Measurements from ENCODE around the gene BTBD18.
A peak's percentile ranks its signal among the peaks of the same experiment; 100 is the strongest.
"Not testable (repeated sequence)": the region's sequence is repeated elsewhere in the genome, so short reads cannot be mapped to it uniquely, and the experiment has no call there.

The BTBD18 gene

DNA sequence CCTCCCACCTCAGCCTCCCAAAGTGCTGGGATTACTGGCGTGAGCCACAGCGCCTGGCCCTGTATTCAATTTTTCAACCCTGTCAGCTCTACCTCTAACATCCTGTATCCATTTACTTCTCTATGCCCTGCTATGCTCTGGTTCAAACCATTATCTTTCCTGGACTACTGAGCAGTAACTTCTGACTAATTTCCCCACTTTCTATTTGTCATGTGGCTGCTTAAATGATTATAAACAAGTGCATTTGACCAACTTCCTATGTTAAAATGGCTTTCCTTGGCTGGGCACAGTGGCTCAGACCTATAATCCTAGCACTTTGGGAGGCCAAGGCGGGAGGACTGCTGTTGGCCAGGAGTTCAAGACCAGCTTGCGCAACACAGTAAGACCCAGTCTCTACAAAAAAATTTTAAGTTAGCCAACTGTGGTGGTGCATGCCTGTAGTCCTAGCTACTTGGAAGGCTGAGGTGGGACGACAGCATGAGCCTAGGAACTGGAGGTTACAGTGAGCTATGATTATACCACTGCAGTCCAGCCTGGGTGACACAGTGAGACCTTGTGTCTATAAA, 41.7 kb downstream of the BTBD18 start:
- TF ChIP-seq ZFX (IDR thresholded peaks at IDR 0.05; ENCODE audit: borderline replicate concordance) (no peak), CTCF (IDR thresholded peaks at IDR 0.05) (no peak)
- no peak overlapping the region for H3K27ac ChIP-seq

- H3K27ac ChIP-seq = not testable (repeated sequence)
These were observed 46.2 kb downstream of the BTBD18 start for GRCh38 chr11:57705432-57705831.

DNA sequence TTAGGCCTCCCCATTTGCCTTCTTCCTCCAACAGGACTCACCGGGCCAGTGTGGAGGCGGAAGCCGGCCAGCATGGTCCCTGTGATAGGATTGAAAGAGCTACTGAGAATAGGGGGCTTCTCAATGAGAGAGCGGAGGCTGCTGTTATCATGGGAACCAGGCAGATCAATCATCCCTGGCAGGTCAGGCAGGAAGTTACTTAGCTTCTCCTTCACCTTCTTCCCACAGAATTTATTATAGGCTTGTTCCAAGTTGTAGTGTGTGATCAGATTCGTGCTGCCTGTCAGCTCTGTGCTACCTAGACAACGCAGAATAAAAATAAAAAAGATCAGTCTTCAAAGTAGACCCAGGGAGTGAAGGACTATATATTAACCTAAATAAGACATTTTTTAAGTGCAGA, 46.7 kb downstream of the BTBD18 start:
- TF ChIP-seq ZFX (IDR thresholded peaks at IDR 0.05; ENCODE audit: borderline replicate concordance) (no peak), CTCF (IDR thresholded peaks at IDR 0.05) (no peak)
- H3K27ac ChIP-seq = 0 out of 2 replicates have a peak overlapping the region, but pooled peaks have one; percentile 13

GRCh38 chr11:57703341-57703740, 48.3 kb downstream of the BTBD18 start:
- TF ChIP-seq CTCF (IDR thresholded peaks at IDR 0.05) (no peak), ZFX (IDR thresholded peaks at IDR 0.05; ENCODE audit: borderline replicate concordance) (no peak)
- no peak overlapping the region for H3K27ac ChIP-seq

DNA sequence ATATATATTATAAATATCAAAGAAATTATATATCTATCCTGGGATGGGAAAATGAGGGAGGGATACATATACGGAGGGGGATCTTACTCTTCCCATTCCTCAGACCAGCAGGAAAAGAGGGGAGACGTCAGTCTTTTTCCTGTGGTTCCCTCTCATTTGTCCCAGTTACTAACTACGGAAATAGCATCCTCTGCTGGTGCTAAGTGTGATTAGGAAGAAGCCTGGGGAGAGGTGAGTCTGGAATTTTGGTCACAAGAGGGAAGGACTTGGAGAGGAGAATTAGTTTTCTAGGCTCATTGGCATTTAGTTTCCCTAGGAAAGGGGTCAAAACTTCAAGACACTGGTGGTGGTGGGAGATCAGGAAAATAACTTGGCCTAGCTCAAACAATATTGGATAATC, 51.2 kb downstream of the BTBD18 start:
- no peak overlapping the region for H3K27ac ChIP-seq
- TF ChIP-seq CTCF (IDR thresholded peaks at IDR 0.05) (no peak), ZFX (IDR thresholded peaks at IDR 0.05; ENCODE audit: borderline replicate concordance) (no peak)

DNA sequence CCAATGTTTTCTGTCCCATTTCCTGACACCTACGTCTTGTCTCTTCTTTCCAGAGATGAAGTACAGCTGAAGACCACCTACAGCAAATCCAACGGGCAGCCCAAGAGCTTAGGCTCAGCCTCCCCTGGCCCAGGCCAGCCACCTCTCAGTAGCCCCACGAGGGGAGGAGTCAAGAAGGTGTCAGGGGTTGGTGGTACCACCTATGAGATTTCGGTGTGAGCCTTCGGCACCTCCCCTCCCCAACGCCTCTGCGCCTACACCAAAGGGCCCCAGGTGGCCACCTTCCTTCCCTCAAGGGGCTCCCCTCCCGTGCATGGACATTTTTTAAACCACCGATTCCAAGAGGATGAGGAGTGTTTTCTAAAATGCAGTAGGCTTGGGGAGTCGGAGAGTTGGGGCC, 51.8 kb downstream of the BTBD18 start:
- no peak for TF ChIP-seq CTCF (IDR thresholded peaks at IDR 0.05)
- TF ChIP-seq ZFX (IDR thresholded peaks at IDR 0.05; ENCODE audit: borderline replicate concordance) = no peak

GRCh38 chr11:57698843-57699365, 52.7 kb downstream of the BTBD18 start:
- no peak for TF ChIP-seq CTCF (IDR thresholded peaks at IDR 0.05)
- no peak for TF ChIP-seq ZFX (IDR thresholded peaks at IDR 0.05; ENCODE audit: borderline replicate concordance)
- H3K27ac ChIP-seq = no peak overlapping the region

More for the DNA sequence above, 51.8 kb downstream of the BTBD18 start:
- no peak overlapping the region for H3K27ac ChIP-seq

Measured in 22Rv1 (cell line).